Lower leg skin (tissue), 4 donors: ENCODE results near the gene TMEM217. TPM values are rescaled to one million over a fixed set of nuclear protein-coding genes. Genes with fewer than 3 reads are reported as not detected.
A peak's percentile ranks its signal among the peaks of the same experiment; 100 is the strongest.

Experiments
- DNase-seq, 2 donors: peaks; one replicate each; pipeline ENCODE4 v3.0.0-alpha.2; 2019; ENCODE audit warnings: low spot score in 2 of 2
- H3K4me3 ChIP-seq: fragments of 200-600 bp; sonication (generic); 2 replicates; pipeline ENCODE4 v1.5.1; 2017; ENCODE audit warnings: mild to moderate bottlenecking, low read depth; ENCODE audit not compliant: poor library complexity, severe bottlenecking
- CTCF ChIP-seq, 3 donors: fragments of 450-650 bp; IDR thresholded peaks; one replicate each; pipeline ENCODE4 v1.5.1; 2016; ENCODE audit warnings: antibody characterized with exemption in 3 of 3, mild to moderate bottlenecking in 3 of 3, moderate library complexity in 2 of 3
- POLR2A ChIP-seq, 2 donors: fragments of 450-650 bp; IDR thresholded peaks; one replicate each; pipeline ENCODE4 v1.6.1; 2016 to 2017; ENCODE audit warnings: antibody characterized with exemption in 2 of 2, mild to moderate bottlenecking in 1 of 2, moderate library complexity in 1 of 2
- WGBS, 2 donors: methylation state at CpG; one replicate each; pipeline ENCODE4 v1.1.5; 2018; 5-methylcytosine and 5-hydroxymethylcytosine counted together
- intact Hi-C: fragments of 100-400 bp; cut with DNase I; formaldehyde crosslinking; loops from one replicate; pipeline ENCODE4 v1.15.0; 2023; ENCODE audit warnings: low total_unique reads
- total RNA-seq, 4 donors: library from RNA; depleted of rRNA; stranded (reverse); fragments of >200 nt; gene quantifications; one replicate each; pipeline ENCODE4 v1.1.0, GENCODE V29; 2016

The TMEM217 gene
- total RNA-seq, 4 donors from 2014 or later = 0.46 to 2.3 (median 1.0) TPM

DNA sequence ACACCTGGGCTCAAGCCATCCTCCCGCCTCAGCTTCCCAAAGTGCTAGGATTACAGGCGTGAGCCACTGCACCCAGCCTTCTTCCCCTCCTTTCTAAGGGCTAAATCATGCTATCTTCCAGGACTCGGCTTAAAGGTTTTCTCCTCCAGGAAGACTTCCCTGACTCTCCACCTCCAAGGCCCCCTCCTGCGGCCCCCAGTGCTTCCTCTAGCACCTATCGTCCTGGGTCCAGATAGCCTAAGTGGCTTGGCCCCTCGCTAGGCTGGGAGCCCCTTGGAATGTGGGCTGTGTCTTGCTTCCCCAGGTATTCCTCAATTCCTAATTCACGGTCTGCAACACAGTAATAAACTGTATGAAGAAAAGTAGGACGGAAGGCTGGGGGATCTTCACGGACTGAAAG lies 51.3 kb downstream of the TMEM217 start:
- no peak overlapping the region for H3K4me3 ChIP-seq
- peak in 1 of 2 donors; percentile 40 for DNase-seq
- WGBS, 2 donors = 93 to 94% methylated on average over 9 of the region's 9 CpGs
- TF ChIP-seq CTCF (IDR thresholded peaks at IDR 0.05) (no peak), POLR2A (IDR thresholded peaks at IDR 0.05) (no peak)
- intact Hi-C loops = loop anchor here (10.0 kb wide), 1 partner anchor 312 kb away; no protein-coding TSS in a partner anchor

DNA sequence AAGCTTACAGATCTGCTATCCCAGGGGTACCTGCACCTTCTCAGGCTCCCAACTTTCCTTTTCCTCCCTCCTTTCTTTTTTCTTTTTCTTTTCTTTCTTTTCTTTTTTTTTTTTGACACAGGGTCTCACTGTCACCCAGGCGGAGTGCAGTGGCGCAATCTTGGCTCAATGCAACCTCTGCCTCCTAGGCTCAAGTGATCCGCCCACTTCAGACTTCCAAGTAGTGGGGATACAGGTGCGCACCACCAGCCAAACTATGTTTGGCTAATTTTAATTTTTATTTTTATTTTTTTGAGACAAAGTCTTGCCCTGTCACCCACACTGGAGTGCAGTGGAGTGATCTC lies 52.0 kb downstream of the TMEM217 start:
- no peak overlapping the region for H3K4me3 ChIP-seq
- 87% methylated on average over 4 of the region's 4 CpGs for WGBS, 2 donors
- TF ChIP-seq CTCF (IDR thresholded peaks at IDR 0.05) (no peak), POLR2A (IDR thresholded peaks at IDR 0.05) (no peak)
- intact Hi-C loops = loop anchor here (10.0 kb wide), 1 partner anchor 311 kb away; no protein-coding TSS in a partner anchor
- DNase-seq = peak in 1 of 2 donors; percentile 60

DNA sequence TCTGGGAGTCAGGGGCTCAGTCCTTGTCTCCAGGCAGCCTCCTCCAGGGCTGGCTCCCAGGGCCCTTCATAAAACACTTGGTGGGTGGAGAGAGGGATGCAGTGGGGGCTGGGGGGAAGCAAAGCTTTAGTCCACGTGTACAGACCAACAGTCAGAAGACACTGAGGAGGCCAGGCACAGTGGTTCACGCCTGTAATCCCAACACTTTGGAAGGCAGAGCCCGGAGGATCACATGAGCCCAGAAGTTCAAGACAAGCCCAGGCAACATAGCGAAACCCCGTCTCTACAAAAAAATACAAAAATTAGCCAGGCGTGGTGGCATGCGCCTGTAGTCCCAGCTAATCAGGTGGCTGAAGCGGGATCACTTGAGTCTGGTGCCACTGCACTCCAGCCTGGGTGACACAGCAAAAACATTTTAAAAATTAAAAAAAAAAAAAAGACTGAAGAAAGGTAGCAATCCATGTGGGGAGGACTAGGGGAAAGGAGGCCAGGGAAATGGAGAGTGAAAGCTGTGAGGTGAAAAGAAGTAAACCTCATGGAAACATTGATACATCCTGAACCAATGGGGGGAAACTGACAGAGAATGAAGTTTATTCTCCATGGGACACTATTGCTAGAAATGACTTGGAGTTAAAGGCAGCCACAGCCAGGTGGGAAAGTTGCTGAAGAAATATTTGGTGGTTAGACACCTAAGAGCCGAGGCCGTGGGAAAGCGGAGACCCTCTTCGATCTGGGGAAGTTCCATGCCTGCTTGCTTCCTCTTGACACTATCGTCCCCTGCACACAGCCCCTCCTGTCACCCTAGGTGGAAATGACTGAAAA lies 52.6 kb downstream of the TMEM217 start:
- no peak for TF ChIP-seq POLR2A (IDR thresholded peaks at IDR 0.05)
- TF ChIP-seq CTCF (IDR thresholded peaks at IDR 0.05) = no peak
- H3K4me3 ChIP-seq = no peak overlapping the region
- 56 to 63% methylated on average over 13 of the region's 13 CpGs for WGBS, 2 donors
- intact Hi-C loops = loop anchor here (10.0 kb wide), 1 partner anchor 311 kb away; no protein-coding TSS in a partner anchor
- DNase-seq = peak in 1 of 2 donors; percentile 77

DNA sequence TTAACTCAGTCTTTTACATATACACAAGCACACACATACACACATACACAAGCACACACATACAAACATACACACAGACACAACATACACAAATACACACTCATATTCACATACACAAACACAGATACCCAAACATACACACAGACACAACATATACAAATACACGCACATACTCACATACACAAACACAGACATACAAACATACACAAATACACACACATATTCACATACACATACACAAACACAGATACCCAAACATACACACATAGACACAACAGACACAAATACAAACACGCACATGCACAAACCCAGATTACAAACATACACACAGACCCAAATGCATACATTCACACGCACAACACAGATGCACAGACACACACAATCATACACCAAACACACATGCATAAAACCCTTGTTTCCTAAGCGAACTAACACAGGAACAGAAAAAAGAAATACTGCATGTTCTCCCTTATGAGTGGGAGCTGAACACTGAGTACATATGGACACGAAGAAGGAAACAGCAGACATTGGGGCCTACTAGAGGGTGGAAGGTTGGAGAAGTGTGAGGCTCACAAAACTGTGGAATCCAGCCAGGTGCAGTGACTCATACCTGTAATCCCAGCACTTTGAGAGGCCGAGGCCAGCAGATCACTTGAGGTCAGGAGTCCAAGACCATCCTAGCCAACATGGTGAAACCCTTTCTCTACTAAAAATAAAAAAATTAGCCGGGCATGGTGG lies 53.8 kb downstream of the TMEM217 start:
- intact Hi-C loops = loop anchor here (10.0 kb wide), 1 partner anchor 309 kb away; no protein-coding TSS in a partner anchor
- DNase-seq = peak in 1 of 2 donors; percentile 70
- no peak overlapping the region for H3K4me3 ChIP-seq
- no peak for TF ChIP-seq CTCF (IDR thresholded peaks at IDR 0.05)
- TF ChIP-seq POLR2A (IDR thresholded peaks at IDR 0.05) = no peak
- WGBS, 2 donors = 73 to 82% methylated on average over 7 of the region's 7 CpGs

DNA sequence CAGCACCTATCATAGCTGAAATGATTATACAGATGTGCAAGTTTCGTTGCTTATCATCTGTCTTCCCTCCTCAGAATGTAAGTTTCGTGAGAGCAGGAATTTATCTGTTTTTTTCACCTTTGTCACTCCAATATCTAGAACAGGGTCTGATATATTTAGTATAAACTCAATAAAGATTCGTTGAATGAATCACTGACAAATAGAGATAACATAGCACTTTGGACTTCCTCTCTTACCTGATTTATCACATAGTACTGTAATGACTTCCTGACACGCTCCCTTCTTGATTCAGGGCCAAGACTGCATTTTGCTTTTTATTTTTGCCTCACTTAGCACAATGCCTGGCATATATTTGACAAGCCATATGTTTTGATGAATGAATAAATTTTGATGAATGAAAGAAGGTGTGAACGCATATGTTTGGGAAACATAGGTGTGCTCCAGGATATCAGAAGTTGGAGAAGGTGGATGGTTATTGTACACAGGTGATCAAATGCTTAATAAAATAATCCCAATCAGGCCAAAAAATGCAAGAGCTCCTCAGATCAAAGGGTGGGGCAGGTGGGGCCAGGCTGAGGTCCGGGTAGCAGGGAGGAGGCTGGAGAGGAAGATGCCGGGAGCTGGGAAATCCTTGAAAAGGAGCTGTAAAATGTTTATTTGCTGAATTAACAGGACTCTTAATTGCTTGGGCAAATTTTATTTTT lies 55.0 kb downstream of the TMEM217 start:
- no peak for DNase-seq
- H3K4me3 ChIP-seq = no peak overlapping the region
- intact Hi-C loops = loop anchor here (10.0 kb wide), 1 partner anchor 308 kb away; no protein-coding TSS in a partner anchor
- TF ChIP-seq CTCF (IDR thresholded peaks at IDR 0.05) = no peak
- no peak for TF ChIP-seq POLR2A (IDR thresholded peaks at IDR 0.05)
- 53 to 66% methylated on average over 7 of the region's 7 CpGs for WGBS, 2 donors
